HG03521 (cell line): ENCODE measurements around the gene HMGCLL1.

Experiments
- ATAC-seq: cut with Tn5 transposase; IDR thresholded peaks from one replicate; pipeline ENCODE4 v1.9.1; 2021; ENCODE audit warnings: mild to moderate bottlenecking, moderate library complexity; ENCODE audit not compliant: unreplicated experiment

Gene HMGCLL1

DNA sequence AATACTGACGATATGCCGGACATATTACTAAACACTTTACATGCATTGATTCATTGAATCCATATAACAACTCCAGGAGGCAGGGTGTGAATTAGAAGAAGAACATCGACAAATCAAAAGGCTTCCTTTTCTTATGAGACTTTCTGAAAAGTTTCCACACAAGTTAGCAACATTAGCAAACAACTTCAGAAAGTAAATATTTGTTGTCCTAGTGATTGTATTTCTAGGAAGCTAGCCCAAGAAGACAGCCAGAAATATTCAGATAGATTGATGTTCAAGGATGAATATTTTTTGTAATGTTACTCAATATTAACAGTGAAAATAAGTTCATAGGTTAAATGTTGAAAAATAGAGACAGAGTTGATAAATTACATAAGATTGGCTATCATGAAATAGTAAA lies 131.1 kb downstream of the HMGCLL1 start:
- ATAC-seq, result no peak

GRCh38 chr6:55445648-55446204 lies 133.3 kb downstream of the HMGCLL1 start:
- ATAC-seq, result no peak

GRCh38 chr6:55443238-55444134 lies 135.5 kb downstream of the HMGCLL1 start:
- no peak for ATAC-seq

GRCh38 chr6:55438203-55438602 lies 140.8 kb downstream of the HMGCLL1 start:
- ATAC-seq, result no peak

- no peak for ATAC-seq
Measured at GRCh38 chr6:55437141-55437540, 141.9 kb downstream of the HMGCLL1 start.

DNA sequence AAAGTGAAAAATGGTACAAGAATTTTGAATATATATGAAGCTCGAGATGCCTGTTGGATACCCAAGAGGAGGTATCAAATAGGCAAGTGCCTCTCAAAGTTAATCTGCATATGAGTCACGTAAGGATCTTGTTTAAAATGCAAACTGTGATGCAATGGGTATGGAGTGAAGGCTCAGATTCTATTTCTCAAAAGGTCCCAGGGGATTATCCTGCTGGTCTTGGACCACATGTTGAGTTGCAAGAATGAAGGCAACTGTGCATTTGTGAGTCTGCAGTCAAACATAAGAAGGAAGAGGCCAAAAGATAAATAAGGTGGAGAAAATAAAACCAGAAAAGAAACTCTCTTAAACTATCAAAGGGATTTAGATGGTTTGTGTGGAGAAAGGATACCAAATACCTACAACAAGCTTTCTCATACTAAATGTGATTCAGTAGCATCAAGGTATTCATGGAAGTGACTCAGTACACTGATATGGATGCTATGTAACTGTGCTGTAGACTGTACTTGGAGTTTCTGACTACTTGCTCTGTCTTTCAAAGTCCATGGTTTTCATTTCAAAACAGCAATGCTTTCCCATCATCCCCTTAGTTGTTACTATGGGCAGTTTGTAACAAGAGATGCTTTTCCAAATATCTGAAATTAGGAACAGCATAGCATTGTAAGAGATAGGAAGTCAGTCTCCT lies 145.4 kb downstream of the HMGCLL1 start:
- ATAC-seq, result no peak

- ATAC-seq, result no peak
Measured at GRCh38 chr6:55423933-55424332, 155.1 kb downstream of the HMGCLL1 start.

DNA sequence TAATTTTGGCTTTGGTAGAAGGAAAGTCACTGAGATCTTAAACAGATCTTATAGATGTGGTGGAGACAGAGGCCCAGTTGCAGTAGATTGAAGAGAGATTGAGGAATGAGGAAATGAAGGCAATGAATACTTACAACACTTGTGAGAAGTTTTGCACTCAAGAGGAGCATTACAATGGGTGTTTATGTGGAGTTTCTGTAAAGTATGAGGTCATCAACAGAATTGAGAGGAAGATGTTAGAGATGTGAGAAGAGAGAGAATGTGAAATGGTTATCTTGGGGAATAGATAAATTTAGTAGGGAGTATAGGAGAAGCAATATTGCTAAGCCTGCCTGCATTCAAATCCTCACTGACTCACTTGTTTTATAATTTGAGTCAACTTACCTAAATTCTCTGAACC lies 168.3 kb downstream of the HMGCLL1 start:
- no peak for ATAC-seq

DNA sequence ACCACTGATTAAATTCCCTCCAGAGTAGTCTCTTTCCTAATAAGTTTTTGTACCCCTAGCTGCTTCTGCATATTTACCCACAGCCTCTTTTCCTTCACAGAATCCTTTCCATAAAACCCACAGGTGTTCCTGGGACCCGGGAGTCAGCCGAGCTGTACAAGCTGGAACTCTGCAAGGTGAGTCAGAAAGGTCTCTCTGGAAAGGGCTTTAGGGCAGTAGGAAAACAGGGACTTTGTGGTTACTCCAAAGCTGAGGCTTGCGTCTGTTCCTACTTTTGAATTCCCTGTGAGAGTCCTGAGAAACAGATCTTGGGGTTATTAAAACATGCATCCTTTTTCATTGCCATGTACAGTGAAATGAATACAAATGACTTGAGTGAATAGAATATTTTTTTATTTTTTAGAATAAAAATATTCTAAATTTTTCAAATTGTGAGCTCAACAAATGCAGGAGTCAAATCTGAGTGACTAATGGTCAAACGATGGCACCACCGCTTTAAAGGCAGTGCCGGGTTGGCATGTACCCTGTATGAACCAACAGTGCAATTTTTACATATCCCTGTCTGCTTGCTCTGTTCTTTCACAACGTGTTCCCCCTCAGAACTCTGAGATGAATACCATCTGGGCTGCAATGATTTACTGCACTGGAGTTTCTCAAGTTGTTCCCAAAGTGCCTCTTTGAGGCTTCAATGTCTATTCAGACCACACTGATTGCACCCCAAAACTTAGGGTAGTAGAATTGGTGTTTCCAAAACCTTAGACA lies 173.3 kb downstream of the HMGCLL1 start:
- ATAC-seq, result no peak

GRCh38 chr6:55399351-55399750 lies 179.6 kb downstream of the HMGCLL1 start:
- ATAC-seq, result no peak

- no peak for ATAC-seq
Measured at GRCh38 chr6:55397986-55398385, 181.0 kb downstream of the HMGCLL1 start.

GRCh38 chr6:55395871-55396270 lies 183.1 kb downstream of the HMGCLL1 start:
- no peak for ATAC-seq

DNA sequence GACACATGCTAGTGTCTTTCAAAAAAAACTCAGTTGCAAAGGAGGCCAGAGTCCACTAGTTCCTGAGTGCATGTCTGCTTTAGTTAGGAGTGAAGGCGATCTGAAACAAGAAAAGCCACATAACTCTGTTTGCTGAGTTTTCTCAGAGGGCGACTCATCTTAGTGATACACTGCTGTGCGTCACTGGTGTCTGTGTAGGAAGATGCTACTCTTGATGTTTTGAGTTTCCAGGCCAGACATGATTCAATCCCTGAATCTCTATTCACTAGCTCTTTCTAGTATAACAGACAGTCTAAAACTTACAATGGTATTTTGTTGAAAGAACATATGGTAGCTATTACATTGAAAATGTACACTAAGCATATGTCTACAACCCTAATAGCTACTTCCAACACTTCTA lies 190.8 kb downstream of the HMGCLL1 start:
- no peak for ATAC-seq
